AG04449 (cell line): ENCODE measurements around the gene TERF2IP.

Experiments
- CTCF ChIA-PET: fragments of 350-600 bp; formaldehyde crosslinking; extraction: SDS; loops from one replicate; lab custom pipeline; 2021; ENCODE audit warnings: antibody characterized with exemption; lab: Yijun Ruan, JAX
- POLR2A ChIA-PET: fragments of 400-600, 350-600 bp; formaldehyde crosslinking; extraction: SDS; loops from one replicate; lab custom pipeline; 2020; ENCODE audit warnings: antibody characterized with exemption, inconsistent platforms; lab: Yijun Ruan, JAX
- DNase-seq: peaks from one replicate; pipeline ENCODE4 v3.0.0-alpha.2; 2010; ENCODE audit warnings: low read depth, low spot score
- H3K4me3 ChIP-seq: 2 replicates; pipeline ENCODE4 v1.5.1; 2011; ENCODE audit warnings: low read depth, mild to moderate bottlenecking, control low read depth, low read length
- CTCF ChIP-seq: IDR thresholded peaks from one replicate; pipeline ENCODE4 v1.5.1; 2011; ENCODE audit warnings: mild to moderate bottlenecking, moderate library complexity, low read length, control low read depth, inconsistent platforms; ENCODE audit not compliant: insufficient read depth; ENCODE audit errors: missing control alignments

TERF2IP gene

DNA sequence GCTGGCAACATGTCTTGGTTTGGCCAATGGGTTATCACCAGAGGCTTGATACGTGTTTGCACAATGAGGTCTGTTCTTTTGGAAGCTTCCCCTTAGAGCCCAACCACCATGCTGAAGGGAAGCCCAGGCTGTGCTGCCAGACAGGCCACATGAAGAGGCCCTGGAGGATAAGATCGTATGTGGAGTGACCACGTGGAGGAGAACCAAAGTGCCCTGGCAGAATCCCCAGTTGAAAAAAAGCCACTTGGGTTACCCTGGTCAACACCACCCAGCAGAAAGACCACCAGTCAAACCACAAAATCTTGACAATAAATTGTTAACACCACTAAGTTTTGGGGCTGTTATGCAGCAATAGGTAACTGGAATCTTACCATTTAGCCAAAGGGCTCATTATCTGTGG, 17.5 kb upstream of the TERF2IP start:
- no peak overlapping the region for H3K4me3 ChIP-seq
- ChIA-PET CTCF (interaction anchor here (1.0 to 2.4 kb wide), 2 partner anchors 8 to 10 kb away, joined by 3 to 9 read pairs; partner anchors contain the start of gene ADAT1), POLR2A (no interaction called here)
- DNase-seq: no peak
- no peak for TF ChIP-seq CTCF

DNA sequence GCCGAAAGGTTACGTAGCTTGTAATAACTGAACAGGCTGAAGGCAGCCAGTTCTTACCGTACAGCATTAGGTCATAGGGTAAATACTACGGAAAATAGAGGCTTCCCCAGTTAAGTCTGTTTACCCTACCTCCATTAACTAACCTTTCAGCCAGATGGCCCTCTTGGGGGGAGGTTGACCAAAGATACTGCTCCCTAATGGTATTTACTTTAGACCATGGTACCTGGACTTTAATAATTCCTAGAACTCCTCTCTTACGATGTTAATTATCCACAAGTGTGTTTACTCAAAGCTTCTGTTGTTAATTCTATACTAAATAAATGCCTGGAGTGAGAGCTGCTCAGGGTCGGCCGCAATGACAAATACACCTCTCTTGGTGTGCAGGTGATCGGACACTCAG, 14.7 kb upstream of the TERF2IP start:
- ChIA-PET POLR2A (no interaction called here), CTCF (interaction anchor here (0.9 to 1.3 kb wide), 3 partner anchors 9 to 168 kb away, joined by 3 to 4 read pairs (median 3); no protein-coding TSS in a partner anchor)
- TF ChIP-seq CTCF: no peak
- no peak for DNase-seq
- no peak overlapping the region for H3K4me3 ChIP-seq

GRCh38 chr16:75635036-75635435, 12.5 kb upstream of the TERF2IP start:
- no peak overlapping the region for H3K4me3 ChIP-seq
- POLR2A ChIA-PET: no interaction called here
- no peak for TF ChIP-seq CTCF
- DNase-seq: no peak
- CTCF ChIA-PET: interaction anchor here (1.3 kb wide), 1 partner anchor 118 kb away, joined by 3 read pairs; no protein-coding TSS in a partner anchor

GRCh38 chr16:75640598-75640997, 7.0 kb upstream of the TERF2IP start:
- DNase-seq: no peak
- TF ChIP-seq CTCF: no peak
- ChIA-PET CTCF (interaction anchor here (0.8 kb wide), 1 partner anchor 11 kb away, joined by 3 read pairs; no protein-coding TSS in a partner anchor), POLR2A (no interaction called here)
- H3K4me3 ChIP-seq: no peak overlapping the region

DNA sequence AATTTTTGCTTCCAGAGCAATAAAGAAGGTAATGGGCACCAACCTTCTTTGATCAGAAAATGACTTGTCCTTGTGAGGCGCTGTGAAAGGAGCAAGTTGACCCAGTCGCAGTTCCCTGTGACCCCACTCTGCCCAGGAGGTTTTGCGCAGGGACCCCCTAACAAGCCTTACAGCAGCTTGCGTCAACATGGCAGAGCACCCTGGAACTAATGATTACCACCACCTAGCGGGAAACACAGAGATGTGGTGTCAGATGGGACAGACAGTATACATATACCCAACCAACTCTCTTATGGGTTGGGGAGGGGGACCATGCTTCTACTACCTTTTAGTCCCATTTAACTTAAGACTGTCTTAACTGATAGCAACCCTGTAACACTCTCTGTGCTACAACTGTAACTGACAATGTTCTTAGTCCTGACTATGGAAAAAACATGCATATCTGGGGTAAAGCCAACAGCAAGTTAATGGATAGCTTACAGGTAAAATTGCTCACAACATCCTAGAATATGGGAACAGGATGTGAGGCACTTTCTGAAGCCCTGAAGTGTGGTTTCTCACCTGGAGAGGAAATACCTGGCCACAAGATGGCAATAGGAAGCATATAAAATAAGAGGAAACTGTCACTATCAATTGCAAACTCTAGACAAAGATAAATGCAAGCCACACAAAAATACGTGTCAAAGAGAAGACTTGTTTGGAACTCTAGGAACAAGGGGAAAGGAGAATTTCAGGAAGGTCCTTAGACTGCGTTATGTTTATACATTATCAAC, 3.1 kb upstream of the TERF2IP start:
- TF ChIP-seq CTCF: no peak
- H3K4me3 ChIP-seq: no peak overlapping the region
- ChIA-PET POLR2A (no interaction called here), CTCF (interaction anchor here (1.4 kb wide), 1 partner anchor 11 kb away, joined by 3 read pairs; no protein-coding TSS in a partner anchor)
- DNase-seq: no peak

GRCh38 chr16:75647112-75647491, 471 bp upstream of the TERF2IP start:
- no peak for TF ChIP-seq CTCF
- ChIA-PET CTCF (interaction anchor here (1.0 to 3.1 kb wide), 4 partner anchors 25 to 448 kb away, joined by 3 to 17 read pairs (median 11); partner anchors contain the start of gene ADAT1), POLR2A (interaction anchor here (0.8 to 1.5 kb wide), 6 partner anchors 12 to 213 kb away, joined by 3 to 7 read pairs (median 3); no protein-coding TSS in a partner anchor)
- H3K4me3 ChIP-seq: peak overlapping the region; percentile 98
- DNase-seq: no peak
